MCF 10A (cell line): ENCODE measurements around the gene RANBP3L. TPM values are rescaled to one million over a fixed set of nuclear protein-coding genes. Genes with fewer than 3 reads are reported as not detected.

Experiments
- BruUV-seq: library from RNA; stranded (reverse); fragments of 400-500 nt; replicated peaks from 2 replicates; lab custom pipeline; 2021; lab: Mats Ljungman, UMichigan
- CTCF ChIA-PET: fragments of 300-600 bp; sonication (Branson Sonifier 250); formaldehyde crosslinking; extraction: SDS; loops from one replicate; lab custom pipeline; 2021; ENCODE audit warnings: antibody characterized with exemption, inconsistent platforms; lab: Yijun Ruan, JAX
- POLR2A ChIA-PET: fragments of 300-600, 350-650 bp; sonication (Branson Sonifier 250); formaldehyde crosslinking; extraction: SDS; loops from one replicate; lab custom pipeline; 2020; ENCODE audit warnings: antibody characterized with exemption, inconsistent platforms; lab: Yijun Ruan, JAX
- DNase-seq: peaks from one replicate; pipeline ENCODE4 v3.0.0-alpha.2; 2018; ENCODE audit not compliant: unreplicated experiment
- H3K27ac Mint-ChIP-seq: one replicate; pipeline ENCODE4 v1.8.0; 2022; ENCODE audit warnings: mild to moderate bottlenecking, low read depth, mixed read lengths; ENCODE audit not compliant: unreplicated experiment
- H3K27me3 Mint-ChIP-seq: one replicate; pipeline ENCODE4 v1.8.0; 2022; ENCODE audit warnings: mixed read lengths; ENCODE audit not compliant: insufficient read depth, unreplicated experiment
- H3K36me3 Mint-ChIP-seq: one replicate; pipeline ENCODE4 v1.8.0; 2022; ENCODE audit warnings: mild to moderate bottlenecking, moderate library complexity, mixed read lengths; ENCODE audit not compliant: insufficient read depth, unreplicated experiment
- H3K4me1 Mint-ChIP-seq: one replicate; pipeline ENCODE4 v1.8.0; 2022; ENCODE audit warnings: mixed read lengths; ENCODE audit not compliant: insufficient read depth, unreplicated experiment
- H3K4me3 Mint-ChIP-seq: one replicate; pipeline ENCODE4 v1.8.0; 2022; ENCODE audit warnings: mild to moderate bottlenecking, moderate library complexity, mixed read lengths; ENCODE audit not compliant: unreplicated experiment
- H3K9me3 Mint-ChIP-seq: one replicate; pipeline ENCODE4 v1.8.0; 2022; ENCODE audit warnings: mixed read lengths; ENCODE audit not compliant: unreplicated experiment
- CTCF ChIP-seq: fragments of 200-600 bp; IDR thresholded peaks from one replicate; pipeline ENCODE4 v1.8.0; 2022; ENCODE audit warnings: antibody characterized with exemption, mild to moderate bottlenecking; ENCODE audit not compliant: unreplicated experiment
- intact Hi-C: fragments of 100-400 bp; cut with micrococcal nuclease; formaldehyde crosslinking; loops from 2 replicates; pipeline ENCODE4 v1.14.1; 2022
- total RNA-seq: library from RNA; stranded (reverse); gene quantifications from 2 replicates; pipeline ENCODE4 v1.2.3, GENCODE V29; 2022

The RANBP3L gene
- total RNA-seq, 1 experiment from 2014 or later, result not detected

GRCh38 chr5:36215910-36216309 lies 85.8 kb downstream of the RANBP3L start:
- Mint-ChIP-seq H3K9me3 (no peaks in the 10 kb centered on the region), H3K36me3 (peaks cover 68% of the 10 kb centered on the region), H3K4me1 (no peaks in the 10 kb centered on the region), H3K4me3 (no peak overlapping the region), H3K27me3 (no peaks in the 10 kb centered on the region), H3K27ac (no peak overlapping the region)
- DNase-seq, result no peak
- BruUV-seq, result no TSS peak
- CTCF ChIA-PET, result interaction anchor here (1.5 kb wide), 1 partner anchor 22 kb away, joined by 6 read pairs; no protein-coding TSS in a partner anchor
- POLR2A ChIA-PET, result no interaction called here
- intact Hi-C loops, result no loop called here
- no peak for TF ChIP-seq CTCF

GRCh38 chr5:36214436-36214835 lies 87.3 kb downstream of the RANBP3L start:
- no TSS peak for BruUV-seq
- H3K4me1 Mint-ChIP-seq, result no peaks in the 10 kb centered on the region
- TF ChIP-seq CTCF, result no peak
- H3K4me3 Mint-ChIP-seq, result no peak overlapping the region
- DNase-seq, result no peak
- H3K36me3 Mint-ChIP-seq, result peaks cover 61% of the 10 kb centered on the region
- no peaks in the 10 kb centered on the region for H3K9me3 Mint-ChIP-seq
- no peak overlapping the region for H3K27ac Mint-ChIP-seq
- CTCF ChIA-PET, result interaction anchor here (0.6 kb wide), 1 partner anchor 989 kb away, joined by 4 read pairs; no protein-coding TSS in a partner anchor
- POLR2A ChIA-PET, result no interaction called here
- intact Hi-C loops, result no loop called here
- H3K27me3 Mint-ChIP-seq, result no peaks in the 10 kb centered on the region

- BruUV-seq, result no TSS peak
- no peaks in the 10 kb centered on the region for H3K27me3 Mint-ChIP-seq
- H3K36me3 Mint-ChIP-seq, result peaks cover 44% of the 10 kb centered on the region
- H3K27ac Mint-ChIP-seq, result no peak overlapping the region
- no peak overlapping the region for H3K4me3 Mint-ChIP-seq
- intact Hi-C loops, result no loop called here
- no peaks in the 10 kb centered on the region for H3K4me1 Mint-ChIP-seq
- TF ChIP-seq CTCF, result no peak
- POLR2A ChIA-PET, result interaction anchor here (0.7 to 1.3 kb wide), 3 partner anchors 27 to 396 kb away, joined by 3 to 4 read pairs (median 3); no protein-coding TSS in a partner anchor
- DNase-seq, result peak; percentile 22
- no peaks in the 10 kb centered on the region for H3K9me3 Mint-ChIP-seq
- CTCF ChIA-PET, result no interaction called here
Measured at GRCh38 chr5:36209664-36210063, 92.0 kb downstream of the RANBP3L start.

- no peaks in the 10 kb centered on the region for H3K27me3 Mint-ChIP-seq
- ChIA-PET CTCF (no interaction called here), POLR2A (interaction anchor here (0.6 to 0.7 kb wide), 2 partner anchors 30 to 31 kb away, joined by 3 read pairs; no protein-coding TSS in a partner anchor)
- no peak for TF ChIP-seq CTCF
- H3K36me3 Mint-ChIP-seq, result peaks cover 42% of the 10 kb centered on the region
- DNase-seq, result no peak
- H3K27ac Mint-ChIP-seq, result peak overlapping the region; percentile 14
- no peaks in the 10 kb centered on the region for H3K4me1 Mint-ChIP-seq
- H3K9me3 Mint-ChIP-seq, result no peaks in the 10 kb centered on the region
- intact Hi-C loops, result no loop called here
- BruUV-seq, result no TSS peak
- no peak overlapping the region for H3K4me3 Mint-ChIP-seq
Measured at GRCh38 chr5:36208786-36209185, 92.9 kb downstream of the RANBP3L start.
